AG20443 (cell line): ENCODE measurements around the gene FLNB.

Experiments
- DNase-seq: peaks from one replicate; pipeline ENCODE4 v3.0.0; 2012; ENCODE audit warnings: low spot score, mixed read lengths

FLNB gene

DNA sequence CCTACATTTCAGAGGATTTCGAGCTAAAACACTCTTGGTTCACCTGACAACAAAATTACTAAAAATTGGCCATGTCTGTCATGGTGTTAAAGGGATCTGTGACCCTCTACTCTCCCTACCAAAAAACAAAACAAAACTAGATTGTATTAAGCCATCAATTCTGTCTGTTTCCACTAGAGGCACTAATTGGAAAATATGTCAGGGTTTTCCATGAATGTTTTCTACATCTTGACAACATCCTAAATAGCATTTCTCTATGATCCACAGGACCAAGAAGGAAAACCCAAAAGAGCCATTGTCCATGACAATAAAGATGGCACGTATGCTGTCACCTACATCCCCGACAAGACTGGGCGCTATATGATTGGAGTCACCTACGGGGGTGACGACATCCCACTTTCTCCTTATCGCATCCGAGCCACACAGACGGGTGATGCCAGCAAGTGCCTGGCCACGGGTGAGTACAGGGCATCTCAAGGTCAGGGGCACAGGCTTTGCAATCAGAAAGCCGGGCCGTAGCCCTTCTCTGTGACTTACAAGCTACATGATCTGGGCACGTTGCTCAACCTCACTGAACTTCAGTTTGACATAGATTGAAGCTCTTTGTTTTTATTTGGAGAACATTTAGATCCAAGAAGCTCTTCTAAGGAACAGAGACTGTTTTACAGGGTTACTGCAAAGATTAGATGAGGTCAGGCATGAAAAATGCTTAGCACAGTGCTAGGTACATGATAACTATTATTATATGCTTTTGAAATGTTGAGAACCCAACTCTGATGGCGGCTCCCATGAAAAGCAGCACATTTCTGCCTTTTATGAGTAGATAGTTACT lies 127.7 kb downstream of the FLNB start:
- DNase-seq: no peak

DNA sequence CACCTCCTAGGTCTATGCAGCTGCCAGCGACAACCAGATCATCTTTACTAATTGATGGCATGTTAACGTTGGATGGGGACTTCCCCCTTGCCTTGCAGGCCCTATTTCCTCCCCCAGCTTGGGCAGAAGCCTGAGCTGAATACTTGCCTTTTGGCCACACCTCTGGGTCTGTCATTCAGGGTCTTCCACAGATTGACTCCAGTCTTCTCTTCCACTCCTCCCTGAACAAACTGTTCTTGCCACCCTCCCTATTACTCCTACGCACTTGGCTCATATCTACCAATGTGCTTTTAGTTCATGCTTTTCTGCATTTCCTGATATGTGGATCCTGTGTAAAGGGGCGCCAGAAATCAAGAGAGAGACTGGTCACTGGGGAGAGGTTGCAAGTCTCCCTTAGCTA lies 129.1 kb downstream of the FLNB start:
- no peak for DNase-seq

- no peak for DNase-seq
Measured at GRCh38 chr3:58141766-58142345, 133.6 kb downstream of the FLNB start.

DNA sequence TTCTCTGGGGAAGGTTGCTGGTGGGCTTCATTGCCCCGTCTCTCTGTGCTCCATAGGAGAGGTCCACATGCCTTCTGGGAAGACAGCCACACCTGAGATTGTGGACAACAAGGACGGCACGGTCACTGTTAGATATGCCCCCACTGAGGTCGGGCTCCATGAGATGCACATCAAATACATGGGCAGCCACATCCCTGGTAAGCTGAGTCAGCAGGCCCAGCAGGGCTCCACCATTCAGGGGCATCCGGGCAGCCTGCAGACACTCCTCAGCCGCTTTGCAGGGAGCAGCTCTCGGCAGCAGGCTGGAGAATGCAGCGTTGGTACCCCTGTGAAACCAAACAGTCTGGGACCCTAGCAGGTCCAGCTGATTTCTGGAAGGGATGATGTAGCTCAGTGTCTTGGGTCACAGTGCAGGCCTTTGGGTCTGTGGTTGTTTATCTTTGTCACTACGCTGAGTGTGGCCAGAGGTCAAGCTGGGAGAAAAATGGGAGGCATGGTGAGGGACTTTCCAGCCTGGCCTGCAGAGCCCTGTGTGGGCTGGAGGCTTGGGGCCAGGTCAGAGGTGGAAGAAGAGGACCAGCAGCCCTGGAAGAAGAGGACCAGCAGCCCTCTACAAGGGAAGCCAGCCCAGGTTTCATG lies 135.3 kb downstream of the FLNB start:
- DNase-seq: no peak

DNA sequence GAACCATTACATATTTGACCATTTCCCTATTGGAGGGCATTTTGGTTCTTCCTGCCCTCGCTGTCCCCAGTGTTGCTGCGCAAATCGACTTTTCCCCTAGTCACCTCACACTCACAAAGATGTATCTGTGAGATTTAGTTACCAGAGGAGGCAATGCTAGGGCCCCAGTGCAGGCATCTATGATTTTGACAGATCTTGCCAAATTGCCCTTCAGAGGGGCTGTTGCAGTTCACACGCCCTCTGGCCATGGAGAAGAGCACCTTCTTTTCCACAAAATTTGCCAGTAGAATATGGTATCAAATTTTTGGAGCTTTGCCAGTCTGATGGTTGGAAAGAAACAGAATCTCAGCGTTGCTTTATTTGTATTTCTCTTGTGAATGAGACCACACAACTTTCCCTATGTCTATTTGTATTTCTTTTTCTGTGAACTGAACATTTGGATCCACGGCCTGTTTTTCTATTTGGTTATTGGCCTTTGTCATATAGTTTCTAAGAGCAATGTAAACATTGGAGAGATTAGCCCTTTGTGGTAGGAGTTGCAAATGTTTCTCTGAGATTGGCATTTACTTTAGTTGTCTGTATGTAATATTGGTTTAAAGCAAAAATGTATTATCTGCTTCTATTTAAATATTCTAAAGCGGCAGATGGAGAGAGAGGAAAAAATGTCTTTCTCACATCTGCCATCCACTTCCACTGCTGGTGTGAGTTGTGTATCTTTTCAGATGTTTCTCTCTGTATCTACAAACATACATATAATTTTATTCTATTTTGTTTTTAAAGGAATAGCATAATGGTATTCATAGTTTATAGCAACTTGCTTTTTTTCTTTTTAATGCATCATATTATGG lies 136.5 kb downstream of the FLNB start:
- DNase-seq: no peak

GRCh38 chr3:58148049-58148448 lies 139.8 kb downstream of the FLNB start:
- DNase-seq: no peak

DNA sequence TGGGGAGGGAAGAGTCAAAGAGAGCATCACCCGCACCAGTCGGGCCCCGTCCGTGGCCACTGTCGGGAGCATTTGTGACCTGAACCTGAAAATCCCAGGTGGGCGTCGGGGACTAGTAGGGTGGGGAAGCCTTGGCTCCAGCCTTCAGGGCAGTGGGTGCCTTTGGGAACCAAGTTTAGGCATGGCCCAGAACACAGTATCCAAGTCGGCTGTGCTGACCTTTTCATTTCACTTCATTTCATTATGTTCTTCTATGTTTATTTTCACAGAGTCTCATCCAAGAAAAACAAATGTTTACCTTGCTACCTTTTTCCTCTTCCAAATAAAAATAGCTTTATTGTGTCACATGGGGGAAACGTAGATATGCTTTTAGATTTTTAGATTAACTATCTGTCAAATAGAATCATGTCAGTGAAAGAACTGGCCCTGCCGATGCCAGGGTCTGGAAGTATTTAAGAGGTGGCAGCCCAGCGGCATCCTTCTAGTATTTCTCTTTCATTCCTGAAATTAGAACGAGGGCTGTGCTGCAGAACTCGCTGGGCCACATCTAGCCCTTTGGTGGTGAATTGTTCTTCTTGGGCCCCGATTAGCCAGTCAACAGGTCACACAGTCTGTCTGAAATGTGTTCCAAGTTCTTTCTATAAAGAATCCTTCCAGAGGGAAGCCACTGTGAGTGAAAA lies 142.0 kb downstream of the FLNB start:
- peak; percentile 15 for DNase-seq

DNA sequence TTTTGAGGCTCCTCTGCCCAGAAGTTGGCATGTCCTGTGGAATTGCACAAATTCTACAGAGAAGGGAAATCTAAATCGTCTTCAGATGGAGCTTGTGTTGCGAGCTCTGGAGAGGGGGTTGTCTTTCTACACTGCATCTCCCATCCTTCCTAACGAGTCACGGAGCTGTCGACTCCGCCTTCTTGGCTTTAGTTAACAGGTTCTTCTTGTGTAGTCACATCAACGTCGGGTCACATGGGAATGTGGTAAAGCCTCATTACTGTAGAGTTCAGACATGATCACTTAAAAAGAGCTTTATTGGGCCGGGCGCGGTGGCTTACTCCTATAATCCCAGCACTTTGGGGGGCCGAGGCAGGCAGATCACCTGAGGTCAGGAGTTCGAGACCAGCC lies 142.6 kb downstream of the FLNB start:
- peak; percentile 67 for DNase-seq

DNA sequence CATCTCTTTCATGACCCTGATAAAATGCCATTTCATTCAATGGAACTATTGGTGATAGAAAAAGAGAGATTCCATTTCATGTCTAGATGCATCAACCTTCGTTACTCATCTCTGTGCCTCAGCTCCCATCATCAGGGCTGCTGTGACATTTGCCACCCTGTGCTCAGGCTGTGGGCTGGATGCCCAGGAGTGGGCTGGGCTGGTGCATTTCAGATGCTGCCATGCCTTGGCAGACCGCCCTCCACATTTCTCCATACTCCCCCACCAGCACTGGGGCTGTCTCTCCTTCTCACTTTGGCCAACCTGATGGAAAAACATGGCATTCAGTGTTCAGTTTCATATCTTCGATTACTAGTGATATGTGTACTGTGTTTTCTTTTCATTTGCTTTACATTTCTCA lies 143.4 kb downstream of the FLNB start:
- no peak for DNase-seq

GRCh38 chr3:58152225-58153015 lies 144.2 kb downstream of the FLNB start:
- no peak for DNase-seq

DNA sequence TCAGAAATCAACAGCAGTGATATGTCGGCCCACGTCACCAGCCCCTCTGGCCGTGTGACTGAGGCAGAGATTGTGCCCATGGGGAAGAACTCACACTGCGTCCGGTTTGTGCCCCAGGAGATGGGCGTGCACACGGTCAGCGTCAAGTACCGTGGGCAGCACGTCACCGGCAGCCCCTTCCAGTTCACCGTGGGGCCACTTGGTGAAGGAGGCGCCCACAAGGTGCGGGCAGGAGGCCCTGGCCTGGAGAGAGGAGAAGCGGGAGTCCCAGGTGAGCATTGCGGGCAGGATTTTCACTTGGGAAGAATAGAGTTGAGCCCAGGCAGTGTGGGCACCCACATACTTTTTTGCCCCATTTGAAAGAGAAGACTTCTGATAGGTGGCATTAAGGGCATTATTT lies 145.1 kb downstream of the FLNB start:
- no peak for DNase-seq

- DNase-seq: no peak
Measured at GRCh38 chr3:58154626-58155449, 146.6 kb downstream of the FLNB start.

GRCh38 chr3:58155838-58156237 lies 147.6 kb downstream of the FLNB start:
- DNase-seq: no peak

DNA sequence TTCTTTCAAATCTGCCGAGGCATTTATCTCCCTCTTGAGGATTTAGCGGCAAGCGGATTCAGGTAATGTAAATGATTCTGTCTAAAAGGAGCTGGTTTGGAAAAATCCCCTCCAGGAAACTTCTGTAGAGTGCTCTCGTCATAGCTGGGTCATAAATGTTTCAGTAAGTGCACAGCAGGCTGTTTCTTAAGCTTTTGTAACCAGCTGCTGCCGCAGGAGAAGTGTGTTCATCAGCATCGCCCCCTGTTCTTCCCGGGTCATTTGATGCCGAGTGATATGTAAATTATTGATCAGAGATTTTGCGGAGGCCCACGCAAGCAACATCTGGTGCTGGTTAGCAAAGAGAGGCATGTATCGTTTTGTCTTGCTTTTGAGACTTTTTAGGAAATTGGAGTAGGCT lies 149.5 kb downstream of the FLNB start:
- DNase-seq: no peak

GRCh38 chr3:58158442-58159153 lies 150.4 kb downstream of the FLNB start:
- DNase-seq: no peak

DNA sequence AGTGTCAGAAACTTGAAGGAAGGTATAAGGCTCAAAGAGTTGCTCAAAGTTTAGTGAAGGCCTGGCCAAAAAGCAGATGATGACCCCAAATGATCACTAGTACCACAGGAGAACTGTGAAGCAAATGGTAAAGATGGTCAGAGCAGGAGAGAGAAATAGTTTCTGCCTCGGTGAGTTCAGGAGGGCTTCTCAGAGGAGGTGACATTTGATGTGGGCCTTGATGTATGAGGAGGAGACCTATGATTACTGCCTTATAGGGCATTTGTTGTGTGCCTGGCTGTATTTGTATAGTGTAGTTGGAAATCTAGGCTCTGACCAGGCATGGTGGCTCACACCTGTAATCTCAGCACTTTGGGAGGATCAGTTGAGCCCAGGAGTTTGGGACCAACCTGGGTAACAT lies 152.2 kb downstream of the FLNB start:
- DNase-seq: no peak

GRCh38 chr3:58161435-58162398 lies 153.5 kb downstream of the FLNB start:
- peak; percentile 86 for DNase-seq

DNA sequence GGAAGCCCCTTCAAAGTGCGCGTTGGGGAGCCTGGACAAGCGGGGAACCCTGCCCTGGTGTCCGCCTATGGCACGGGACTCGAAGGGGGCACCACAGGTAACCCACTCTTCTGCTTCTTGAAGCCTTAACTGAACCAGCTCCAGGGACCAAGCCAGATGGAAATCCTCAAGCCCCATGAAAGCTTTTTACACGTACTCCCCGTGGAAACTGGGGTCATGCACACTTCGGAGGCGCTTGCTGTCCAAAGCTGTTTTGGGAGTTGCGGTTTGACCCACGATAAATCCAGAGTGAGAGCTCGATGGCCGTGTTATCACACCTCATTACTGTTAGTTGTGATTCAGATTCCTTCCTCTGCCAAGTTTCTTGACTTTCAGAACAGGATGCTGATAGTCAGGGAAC lies 155.0 kb downstream of the FLNB start:
- DNase-seq: no peak
